GM21381 (cell line): ENCODE results near the gene SRD5A2.
"Not testable (repeated sequence)": the region's sequence is repeated elsewhere in the genome, so short reads cannot be mapped to it uniquely, and the experiment has no call there.

Source experiments
- ATAC-seq: cut with Tn5 transposase; IDR thresholded peaks from one replicate; pipeline ENCODE4 v1.9.1; 2021; ENCODE audit warnings: mild to moderate bottlenecking, moderate library complexity; ENCODE audit not compliant: unreplicated experiment

SRD5A2 gene

GRCh38 chr2:31534636-31535035, 46.1 kb downstream of the SRD5A2 start:
- ATAC-seq, result no peak

- no peak for ATAC-seq
These were observed 47.7 kb downstream of the SRD5A2 start for GRCh38 chr2:31533036-31533435.

GRCh38 chr2:31531101-31531500, 49.6 kb downstream of the SRD5A2 start:
- no peak for ATAC-seq

GRCh38 chr2:31529256-31529655, 51.5 kb downstream of the SRD5A2 start:
- ATAC-seq, result no peak

GRCh38 chr2:31528823-31529222, 51.9 kb downstream of the SRD5A2 start:
- ATAC-seq, result no peak

GRCh38 chr2:31526946-31527732, 53.6 kb downstream of the SRD5A2 start:
- ATAC-seq, result no peak

GRCh38 chr2:31525876-31526275, 54.9 kb downstream of the SRD5A2 start:
- ATAC-seq, result no peak

- no peak for ATAC-seq
These were observed 56.1 kb downstream of the SRD5A2 start for GRCh38 chr2:31524592-31524991.

- no peak for ATAC-seq
These were observed 56.8 kb downstream of the SRD5A2 start for GRCh38 chr2:31523871-31524492.

- no peak for ATAC-seq
These were observed 58.0 kb downstream of the SRD5A2 start for GRCh38 chr2:31522786-31523185.

GRCh38 chr2:31517442-31518203, 63.1 kb downstream of the SRD5A2 start:
- no peak for ATAC-seq

GRCh38 chr2:31515586-31515985, 65.2 kb downstream of the SRD5A2 start:
- ATAC-seq, result no peak

- ATAC-seq, result no peak
These were observed 67.2 kb downstream of the SRD5A2 start for GRCh38 chr2:31513553-31513952.

GRCh38 chr2:31511376-31511775, 69.4 kb downstream of the SRD5A2 start:
- no peak for ATAC-seq

- no peak for ATAC-seq
These were observed 75.6 kb downstream of the SRD5A2 start for GRCh38 chr2:31505111-31505510.

- no peak for ATAC-seq
These were observed 76.4 kb downstream of the SRD5A2 start for GRCh38 chr2:31504311-31504710.

GRCh38 chr2:31496451-31496874, 84.3 kb downstream of the SRD5A2 start:
- ATAC-seq, result not testable (repeated sequence)

- not testable (repeated sequence) for ATAC-seq
These were observed 91.4 kb downstream of the SRD5A2 start for GRCh38 chr2:31489339-31489738.

GRCh38 chr2:31483246-31483645, 97.5 kb downstream of the SRD5A2 start:
- no peak for ATAC-seq

- no peak for ATAC-seq
These were observed 104.1 kb downstream of the SRD5A2 start for GRCh38 chr2:31476511-31477180.

- no peak for ATAC-seq
These were observed 105.0 kb downstream of the SRD5A2 start for GRCh38 chr2:31475692-31476091.
